Karpas-422 (cell line): Measurements from ENCODE around the gene FMO4. TPM values are rescaled to one million over a fixed set of nuclear protein-coding genes. Genes with fewer than 3 reads are reported as not detected.

ENCODE experiments used
- DNase-seq: peaks from one replicate; pipeline ENCODE4 v3.0.0-alpha.2; 2015
- H2AFZ ChIP-seq: fragments of 200-600 bp; sonication (generic); 2 replicates; pipeline ENCODE4 v1.6.1; 2014; ENCODE audit warnings: antibody characterized with exemption, low read length, mixed read lengths
- H3K27ac ChIP-seq: fragments of 200-600 bp; sonication (generic); 2 replicates; pipeline ENCODE4 v1.5.1; 2014; ENCODE audit warnings: mild to moderate bottlenecking, low read length, moderate library complexity
- H3K27me3 ChIP-seq: fragments of 200-600 bp; sonication (generic); 2 replicates; pipeline ENCODE4 v1.6.1; 2014; ENCODE audit warnings: low read length, mixed read lengths
- H3K36me3 ChIP-seq: fragments of 200-600 bp; sonication (generic); 2 replicates; pipeline ENCODE4 v1.6.1; 2014; ENCODE audit warnings: low read length, mixed read lengths; ENCODE audit not compliant: insufficient read depth
- H3K4me1 ChIP-seq: fragments of 200-600 bp; sonication (generic); 2 replicates; pipeline ENCODE4 v1.6.1; 2014; ENCODE audit warnings: mild to moderate bottlenecking, low read length, mixed read lengths
- H3K4me2 ChIP-seq: fragments of 200-600 bp; sonication (generic); 2 replicates; pipeline ENCODE4 v1.6.1; 2014; ENCODE audit warnings: low read length, low read depth, mild to moderate bottlenecking; ENCODE audit not compliant: poor library complexity, severe bottlenecking
- H3K4me3 ChIP-seq: fragments of 200-600 bp; sonication (generic); 2 replicates; pipeline ENCODE4 v1.5.1; 2014; ENCODE audit warnings: mild to moderate bottlenecking, antibody characterized with exemption, low read length, mixed read lengths
- H3K79me2 ChIP-seq: fragments of 200-600 bp; sonication (generic); 2 replicates; pipeline ENCODE4 v1.6.1; 2014; ENCODE audit warnings: mild to moderate bottlenecking, low read length, mixed read lengths
- H3K9ac ChIP-seq: fragments of 200-600 bp; sonication (generic); 2 replicates; pipeline ENCODE4 v1.6.0; 2014; ENCODE audit warnings: low read length
- H3K9me2 ChIP-seq: fragments of 200-600 bp; sonication (generic), shearing (Covaris generic); replicated peaks from 2 replicates; pipeline ENCODE4 v1.6.0; 2014; ENCODE audit warnings: mild to moderate bottlenecking, low read length, moderate library complexity; ENCODE audit not compliant: insufficient read depth
- H3K9me3 ChIP-seq: fragments of 300-700, 200-600 bp; sonication (generic); 2 replicates; pipeline ENCODE4 v1.6.1; 2014; ENCODE audit warnings: low read length, mixed read lengths
- H4K20me1 ChIP-seq: fragments of 200-600 bp; sonication (generic); 2 replicates; pipeline ENCODE4 v1.6.1; 2014; ENCODE audit warnings: mild to moderate bottlenecking, antibody characterized with exemption, low read length, low read depth; ENCODE audit not compliant: insufficient read depth
- total RNA-seq: library from RNA; depleted of rRNA; stranded (reverse); fragments of >200 nt; shearing (Covaris generic); gene quantifications from 2 replicates; pipeline ENCODE4 v1.2.3, GENCODE V29; 2014; ENCODE audit warnings: low replicate concordance; rRNA removed

FMO4 gene
- 4.5 and 4.6 TPM in 2 replicates for total RNA-seq

- Histone ChIP-seq H3K4me3 (peak within 1 kb of the TSS; percentile 70), H3K4me2 (peak within 1 kb of the TSS; percentile 94), H3K9ac (peak within 1 kb of the TSS; percentile 75)
These were observed at the start of gene FMO4 for GRCh38 chr1:171313835-171314320. Gene FMO4 (plus strand): TSS chr1:171314183. CDS start chr1:171319826, 5,643 bp downstream.

GRCh38 chr1:171265686-171266085 is 48.3 kb upstream of the FMO4 start:
- Histone ChIP-seq H3K4me3 (no peak overlapping the region), H3K27me3 (no peaks in the 10 kb centered on the region), H2AFZ (no peak overlapping the region), H3K9me2 (no peaks in the 10 kb centered on the region), H3K9ac (no peak overlapping the region), H3K4me1 (no peaks in the 10 kb centered on the region), H3K27ac (no peak overlapping the region), H3K36me3 (no peaks in the 10 kb centered on the region), H3K9me3 (no peaks in the 10 kb centered on the region), H3K4me2 (no peak overlapping the region), H4K20me1 (no peaks in the 10 kb centered on the region), H3K79me2 (no peaks in the 10 kb centered on the region)
- no peak for DNase-seq

More at GRCh38 chr1:171313835-171314320, at the start of gene FMO4:
- Histone ChIP-seq H3K9me3 (no peaks in the 10 kb centered on the region), H3K9me2 (no peaks in the 10 kb centered on the region), H3K79me2 (no peaks in the 10 kb centered on the region), H3K36me3 (no peaks in the 10 kb centered on the region), H4K20me1 (no peaks in the 10 kb centered on the region), H3K27me3 (no peaks in the 10 kb centered on the region), H2AFZ (peak within 1 kb of the TSS; percentile 96), H3K27ac (no peak within 1 kb of the TSS), H3K4me1 (peaks cover 14% of the 10 kb centered on the region)
- peak; percentile 98 for DNase-seq

- Histone ChIP-seq H3K4me3 (no peak overlapping the region), H3K4me2 (no peak overlapping the region)
- DNase-seq, result no peak
These were observed 47.1 kb upstream of the FMO4 start for GRCh38 chr1:171266930-171267329.

GRCh38 chr1:171267391-171267790 is 46.6 kb upstream of the FMO4 start:
- H3K79me2 ChIP-seq, result no peaks in the 10 kb centered on the region
- DNase-seq, result no peak
- no peak overlapping the region for H3K4me3 ChIP-seq
- H3K9me2 ChIP-seq, result no peaks in the 10 kb centered on the region
- H3K4me1 ChIP-seq, result no peaks in the 10 kb centered on the region
- H3K4me2 ChIP-seq, result no peak overlapping the region
- no peaks in the 10 kb centered on the region for H3K36me3 ChIP-seq
- no peaks in the 10 kb centered on the region for H4K20me1 ChIP-seq
- no peaks in the 10 kb centered on the region for H3K9me3 ChIP-seq
- no peak overlapping the region for H3K9ac ChIP-seq
- H2AFZ ChIP-seq, result no peak overlapping the region
- H3K27ac ChIP-seq, result no peak overlapping the region
- no peaks in the 10 kb centered on the region for H3K27me3 ChIP-seq

More at GRCh38 chr1:171266930-171267329, 47.1 kb upstream of the FMO4 start:
- Histone ChIP-seq H3K27ac (no peak overlapping the region), H3K9me3 (no peaks in the 10 kb centered on the region), H3K9ac (no peak overlapping the region), H3K79me2 (no peaks in the 10 kb centered on the region), H2AFZ (no peak overlapping the region), H3K27me3 (no peaks in the 10 kb centered on the region), H3K4me1 (no peaks in the 10 kb centered on the region), H4K20me1 (no peaks in the 10 kb centered on the region), H3K9me2 (no peaks in the 10 kb centered on the region), H3K36me3 (no peaks in the 10 kb centered on the region)

- Histone ChIP-seq H3K9me2 (no peaks in the 10 kb centered on the region), H3K4me3 (no peak overlapping the region), H3K27ac (no peak overlapping the region), H3K9me3 (no peaks in the 10 kb centered on the region), H3K4me1 (no peaks in the 10 kb centered on the region), H3K79me2 (no peaks in the 10 kb centered on the region), H3K4me2 (no peak overlapping the region), H3K27me3 (no peaks in the 10 kb centered on the region), H3K36me3 (no peaks in the 10 kb centered on the region), H4K20me1 (no peaks in the 10 kb centered on the region), H3K9ac (no peak overlapping the region), H2AFZ (no peak overlapping the region)
- DNase-seq, result no peak
These were observed 43.2 kb upstream of the FMO4 start for GRCh38 chr1:171270806-171271205.

GRCh38 chr1:171277534-171277933 is 36.4 kb upstream of the FMO4 start:
- Histone ChIP-seq H3K9me3 (no peaks in the 10 kb centered on the region), H3K4me2 (no peak overlapping the region), H3K4me3 (no peak overlapping the region), H3K4me1 (peaks cover 3% of the 10 kb centered on the region; the same call in 1 of the 2 replicates), H3K79me2 (no peaks in the 10 kb centered on the region), H3K27me3 (no peaks in the 10 kb centered on the region), H3K27ac (no peak overlapping the region), H3K9ac (no peak overlapping the region), H3K36me3 (no peaks in the 10 kb centered on the region), H4K20me1 (no peaks in the 10 kb centered on the region), H3K9me2 (no peaks in the 10 kb centered on the region), H2AFZ (no peak overlapping the region)
- DNase-seq, result no peak

GRCh38 chr1:171279234-171279633 is 34.7 kb upstream of the FMO4 start:
- Histone ChIP-seq H3K4me1 (peaks cover 3% of the 10 kb centered on the region; the same call in 1 of the 2 replicates), H3K79me2 (no peaks in the 10 kb centered on the region), H3K36me3 (no peaks in the 10 kb centered on the region), H3K27me3 (no peaks in the 10 kb centered on the region), H3K9ac (no peak overlapping the region), H3K27ac (no peak overlapping the region), H3K4me3 (no peak overlapping the region), H2AFZ (no peak overlapping the region), H4K20me1 (no peaks in the 10 kb centered on the region), H3K9me3 (no peaks in the 10 kb centered on the region), H3K4me2 (no peak overlapping the region), H3K9me2 (no peaks in the 10 kb centered on the region)
- no peak for DNase-seq

- Histone ChIP-seq H3K9me2 (no peaks in the 10 kb centered on the region), H3K9me3 (no peaks in the 10 kb centered on the region), H3K27me3 (no peaks in the 10 kb centered on the region), H3K27ac (no peak overlapping the region), H3K4me2 (no peak overlapping the region), H3K9ac (no peak overlapping the region), H4K20me1 (no peaks in the 10 kb centered on the region), H3K36me3 (no peaks in the 10 kb centered on the region), H3K4me3 (no peak overlapping the region), H3K4me1 (peaks cover 3% of the 10 kb centered on the region; the same call in 1 of the 2 replicates), H2AFZ (peak overlapping the region; percentile 57; the same call in 1 of the 2 replicates), H3K79me2 (no peaks in the 10 kb centered on the region)
- DNase-seq, result no peak
These were observed 34.3 kb upstream of the FMO4 start for GRCh38 chr1:171279678-171280077.
